Measurements from ENCODE around the gene SLITRK1.
A peak's percentile ranks its signal among the peaks of the same experiment; 100 is the strongest.

SLITRK1 gene

GRCh38 chr13:83831796-83832195, 50.5 kb downstream of the SLITRK1 start:
- H3K4me3 ChIP-seq (ENCODE audit: low read depth, low read length): no peak overlapping the region
- TF ChIP-seq CTCF (IDR thresholded peaks at IDR 0.05; ENCODE audit: low read depth, low read length, missing control alignments): no peak
- no peak for DNase-seq (ENCODE audit: low read depth)
- in situ Hi-C loops (cut with HindIII; ENCODE audit: low sequenced_read_pairs): no loop called here

- H3K4me3 ChIP-seq (ENCODE audit: low read depth, low read length): no peak overlapping the region
- peak; percentile 5 for DNase-seq (ENCODE audit: low read depth)
- in situ Hi-C loops (cut with HindIII; ENCODE audit: low sequenced_read_pairs): no loop called here
- TF ChIP-seq CTCF (IDR thresholded peaks at IDR 0.05; ENCODE audit: low read depth, low read length, missing control alignments): no peak
Observed at GRCh38 chr13:83829810-83830209, 52.5 kb downstream of the SLITRK1 start.

GRCh38 chr13:83827338-83827737, 54.9 kb downstream of the SLITRK1 start:
- in situ Hi-C loops (cut with HindIII; ENCODE audit: low sequenced_read_pairs): no loop called here
- no peak for TF ChIP-seq CTCF (IDR thresholded peaks at IDR 0.05; ENCODE audit: low read depth, low read length, missing control alignments)
- DNase-seq (ENCODE audit: low read depth): no peak
- H3K4me3 ChIP-seq (ENCODE audit: low read depth, low read length): no peak overlapping the region

Measured in astrocyte of the cerebellum (primary cell).